ENCODE measurements around the gene ARMC7. TPM values are rescaled to one million over a fixed set of nuclear protein-coding genes. Genes with fewer than 3 reads are reported as not detected.

ARMC7 gene
- total and polyA plus RNA-seq, 2 of the 13 experiments (the other 11 are each of a cell fraction or from before 2014, with no cell fraction given) = 3.9 to 4.2 TPM

DNA sequence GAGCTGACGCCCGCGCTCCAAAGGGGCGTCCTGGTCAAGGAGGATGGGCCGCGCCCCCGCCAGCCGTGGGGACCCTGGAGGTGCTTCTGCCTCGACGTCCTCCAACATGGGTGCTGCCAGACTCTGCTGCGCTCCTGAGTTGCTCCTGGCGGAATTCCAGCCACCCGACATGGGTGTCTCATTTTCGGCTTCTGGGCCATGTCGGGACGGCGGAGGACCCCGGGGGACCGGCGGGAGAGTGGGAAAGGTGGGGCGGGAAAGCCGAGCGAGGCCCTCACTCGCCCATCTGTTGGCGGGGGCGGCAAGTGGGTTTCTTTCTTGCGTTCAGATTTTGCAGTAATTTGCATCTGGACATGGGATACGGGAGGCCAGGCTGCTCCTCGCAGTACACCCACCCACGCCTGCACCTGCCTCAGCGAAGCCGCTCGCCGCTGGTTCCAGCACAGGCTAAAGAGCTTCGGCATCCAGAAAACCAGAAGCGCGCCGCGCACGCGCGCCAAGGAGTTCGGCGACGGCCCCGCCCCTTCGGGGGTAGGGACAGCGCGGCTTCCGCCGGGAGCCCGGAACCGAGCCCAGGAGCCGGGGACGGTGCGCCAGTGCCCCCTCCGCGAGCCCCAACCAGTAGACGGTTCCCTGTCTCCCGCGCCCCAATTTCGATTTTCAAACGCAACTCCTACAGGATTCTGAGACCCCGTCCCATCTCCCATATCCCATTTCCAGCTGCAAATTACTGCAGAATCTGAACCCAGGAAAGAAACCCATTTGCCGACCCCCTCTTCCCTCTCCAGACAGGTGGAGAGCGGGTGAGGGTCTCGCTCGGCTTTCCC, at the start of gene ARMC7 (continued):
- TF ChIP-seq ZNF136 (CRISPR knock-in tag; IDR thresholded peaks at IDR 0.05; ENCODE audit: low read depth) (0 out of 2 replicates have a peak, but pooled peaks have one; percentile 54), ZNF30 (CRISPR knock-in tag; IDR thresholded peaks at IDR 0.05) (0 out of 2 replicates have a peak, but pooled peaks have one; percentile 52), TAF1 (CRISPR knock-in tag; IDR thresholded peaks at IDR 0.05) (peak; percentile 73), SAFB2 (CRISPR knock-in tag; IDR thresholded peaks at IDR 0.05; ENCODE audit: borderline replicate concordance, low read depth) (peak; percentile 55; the same call in 1 of the 2 replicates), TFE3 (CRISPR knock-in tag; IDR thresholded peaks at IDR 0.05) (0 out of 2 replicates have a peak, but pooled peaks have one; percentile 16), ZNF3 (CRISPR knock-in tag; IDR thresholded peaks at IDR 0.05) (no peak), ZNF792 (CRISPR knock-in tag; IDR thresholded peaks at IDR 0.05) (peak; percentile 17; the same call in 1 of the 2 replicates), HMGXB4 (CRISPR knock-in tag; IDR thresholded peaks at IDR 0.05; ENCODE audit: borderline replicate concordance in 1 of 2, low read depth in 1 of 2) (peak; percentile 63 to 66; a peak in 3 of 4 replicates), HNRNPH1 (optimal IDR thresholded peaks at IDR 0.05; ENCODE audit: low read depth, low read length) (no peak), ATF7-NPFF (CRISPR knock-in tag; IDR thresholded peaks at IDR 0.05; ENCODE audit: low read depth) (0 out of 2 replicates have a peak, but pooled peaks have one; percentile 45), ZHX2 (IDR thresholded peaks at IDR 0.05; ENCODE audit: low read depth) (no peak), ZHX2 (CRISPR knock-in tag; IDR thresholded peaks at IDR 0.05; ENCODE audit: borderline replicate concordance) (peak; percentile 76; the same call in 1 of the 2 replicates), DR1 (CRISPR knock-in tag; IDR thresholded peaks at IDR 0.05) (no peak; the same call in none of the 2 replicates), CBX1 (IDR thresholded peaks at IDR 0.05; ENCODE audit: low read depth) (no peak)
- TF ChIP-seq, protein P1, sequence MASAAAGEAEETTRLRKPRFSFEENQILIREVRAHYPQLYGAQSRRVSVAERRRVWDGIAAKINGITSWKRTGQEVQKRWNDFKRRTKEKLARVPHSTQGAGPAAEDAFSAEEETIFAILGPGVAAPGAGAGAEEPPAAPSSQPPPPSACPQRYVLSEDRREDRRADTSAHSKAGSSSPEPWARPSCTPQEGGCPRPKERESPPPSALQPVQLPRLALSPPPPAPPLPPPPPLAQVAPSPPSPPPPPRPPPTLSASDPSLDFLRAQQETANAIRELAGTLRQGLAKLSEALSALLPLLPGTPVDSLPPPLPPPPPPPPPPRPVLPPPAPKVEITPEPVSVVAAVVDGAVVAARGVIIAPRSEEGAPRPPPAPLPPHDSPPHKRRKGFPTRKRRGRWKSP (CRISPR knock-in tag; IDR thresholded peaks at IDR 0.05) = 0 out of 2 replicates have a peak, but pooled peaks have one; percentile 26
- TF ChIP-seq, protein P2, sequence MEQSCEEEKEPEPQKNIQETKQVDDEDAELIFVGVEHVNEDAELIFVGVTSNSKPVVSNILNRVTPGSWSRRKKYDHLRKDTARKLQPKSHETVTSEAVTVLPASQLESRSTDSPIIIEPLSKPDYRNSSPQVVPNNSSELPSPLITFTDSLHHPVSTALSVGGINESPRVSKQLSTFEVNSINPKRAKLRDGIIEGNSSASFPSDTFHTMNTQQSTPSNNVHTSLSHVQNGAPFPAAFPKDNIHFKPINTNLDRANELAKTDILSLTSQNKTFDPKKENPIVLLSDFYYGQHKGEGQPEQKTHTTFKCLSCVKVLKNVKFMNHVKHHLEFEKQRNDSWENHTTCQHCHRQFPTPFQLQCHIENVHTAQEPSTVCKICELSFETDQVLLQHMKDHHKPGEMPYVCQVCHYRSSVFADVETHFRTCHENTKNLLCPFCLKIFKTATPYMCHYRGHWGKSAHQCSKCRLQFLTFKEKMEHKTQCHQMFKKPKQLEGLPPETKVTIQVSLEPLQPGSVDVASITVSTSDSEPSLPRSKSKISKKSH (CRISPR knock-in tag; IDR thresholded peaks at IDR 0.05; ENCODE audit: borderline replicate concordance) = no peak
